Pancreas (tissue), 10 donors: ENCODE results near the gene KRT77. TPM values are rescaled to one million over a fixed set of nuclear protein-coding genes. Genes with fewer than 3 reads are reported as not detected.

ENCODE experiments used
- ATAC-seq, 4 donors: fragments of 200-7000 bp; cut with Tn5 transposase; one replicate each; pipeline versions ENCODE4 v1.8.0 to v1.9.1; 2020; ENCODE audit warnings: mild to moderate bottlenecking in 4 of 4, moderate library complexity in 4 of 4
- DNase-seq, 6 donors: peaks; one replicate each; pipeline ENCODE4 v3.0.0-alpha.2; 2020
- FAIRE-seq: peaks from 2 replicates; lab custom pipeline; 2012; peaks lifted over from hg19 to GRCh38; lab: Jason Lieb, UNC
- H3K27ac ChIP-seq, 4 donors: fragments of 200-600 bp; sonication (generic); 1 replicate in 3 of 4; 2 replicates in 1 of 4; pipeline versions ENCODE4 v1.5.0 to v1.8.0; 2020
- H3K27me3 ChIP-seq, 4 donors: fragments of 200-600 bp; one replicate each; pipeline ENCODE4 v1.8.0; 2021
- H3K36me3 ChIP-seq, 3 donors: fragments of 200-600 bp; sonication (generic) in 1 of 3; one replicate each; pipeline versions ENCODE4 v1.5.0 to v1.8.0; 2020 to 2021
- H3K4me1 ChIP-seq, 3 donors: fragments of 200-600 bp; one replicate each; pipeline ENCODE4 v1.8.0; 2021
- H3K4me3 ChIP-seq, 4 donors: fragments of 200-600 bp; sonication (generic) in 2 of 4; one replicate each; pipeline versions ENCODE4 v1.5.0 to v1.8.0; 2020 to 2021
- H3K9me3 ChIP-seq, 4 donors: fragments of 200-600 bp; one replicate each; pipeline ENCODE4 v1.8.0; 2021
- WGBS, 2 donors: extraction: QIAGEN DNeasy Blood & Tissue Kit; methylation state at CpG; one replicate each; pipeline ENCODE4 v1.1.7; 2013; 5-methylcytosine and 5-hydroxymethylcytosine counted together
- intact Hi-C, 3 donors: fragments of 100-400 bp; cut with DNase I; formaldehyde crosslinking; loops; one replicate each; pipeline versions ENCODE4 v1.11.1 to v1.14.2; 2022
- polyA plus RNA-seq, 2 donors: library from polyadenylated mRNA; stranded (reverse); fragments of 200-250 nt; gene quantifications; one replicate each; pipeline ENCODE4 v1.2.3, GENCODE V29; 2013
- total RNA-seq, 6 donors: library from RNA; stranded (reverse); fragmentation: NEBNext Ultra II Directional in 4 of 6; extraction: Animal tissue kit (Norgen Biotek cat#: 25700) in 4 of 6; gene quantifications; one replicate each; pipeline versions ENCODE4 v1.2.1 to v1.2.4, GENCODE V29; 2021 to 2023
- TF ChIP-seq, protein P1 (sequence below), 4 donors: fragments of 200-600 bp; sonication (generic) in 3 of 4; IDR thresholded peaks; one replicate each; pipeline versions ENCODE4 v1.5.0 to v1.8.0; 2021; ENCODE audit warnings: antibody characterized with exemption in 4 of 4
- donor health status: healthy with polysubstance abuse.
- donor health status: DM: no; HTN: no; CAD: no; lungs with moderate emphysema.
- donor health status: DM: no; HTN: no; CAD: no.
- donor health status: control.
- donor health status: control.
- donor health status: Bipolar disorder and iron deficiency.
- donor health status: DM: yes; HTN: yes; CAD: no.
- donor health status: DM: no; HTN: no; CAD: no.
- donor health status: DM: no; HTN: no; CAD: no.
- donor health status: DM: yes; HTN: yes; CAD: no.

The KRT77 gene
- total and polyA plus RNA-seq, 8 donors: 0.07 TPM; not detected in 7

DNA sequence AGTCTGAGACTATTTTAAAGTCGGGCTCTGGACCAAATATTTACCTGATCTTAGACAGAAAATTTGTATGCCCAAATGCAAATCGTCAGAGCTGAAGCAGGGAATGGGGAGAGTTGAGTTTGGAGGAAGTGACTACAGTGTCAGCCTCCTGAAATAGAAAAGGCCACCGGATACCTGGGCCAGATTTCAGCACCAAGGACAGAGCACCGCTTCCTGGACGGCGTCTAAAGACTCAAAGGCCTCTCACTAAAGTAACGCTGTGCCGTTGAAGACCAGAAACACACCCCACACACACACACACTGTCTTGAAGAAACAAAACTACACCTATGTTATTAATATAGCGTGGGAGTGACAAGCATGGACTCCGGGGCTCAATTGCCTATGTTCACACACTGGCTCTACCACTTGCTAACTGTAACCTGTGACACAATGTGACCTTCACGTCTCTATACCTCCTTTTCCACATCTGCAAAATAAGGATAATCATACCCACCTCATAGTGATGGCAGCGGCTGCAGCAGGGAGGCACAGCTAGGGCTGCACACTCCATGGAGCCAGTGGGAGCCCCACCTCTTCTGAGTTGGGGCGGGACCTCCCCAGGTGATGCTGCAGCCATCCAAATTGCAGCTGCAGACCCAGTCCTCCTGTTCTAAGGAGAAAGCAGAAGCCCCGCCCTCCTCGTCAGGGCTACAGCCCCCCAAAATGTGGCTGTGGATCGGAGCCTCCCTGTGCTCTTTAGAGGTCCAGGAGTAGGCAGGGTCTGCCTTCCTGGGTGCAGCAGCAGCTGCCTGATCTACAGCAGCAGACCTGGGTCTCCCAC lies 38.3 kb upstream of the KRT77 start:
- H3K4me3 ChIP-seq: no peak overlapping the region
- H3K36me3 ChIP-seq: no peaks in the 10 kb centered on the region
- ATAC-seq (peak in 3 of 4 donors; percentile 72 to 93 (median 91)), DNase-seq (peak; percentile 55 to 87 (median 68)), FAIRE-seq (no peak)
- TF ChIP-seq, protein P1, sequence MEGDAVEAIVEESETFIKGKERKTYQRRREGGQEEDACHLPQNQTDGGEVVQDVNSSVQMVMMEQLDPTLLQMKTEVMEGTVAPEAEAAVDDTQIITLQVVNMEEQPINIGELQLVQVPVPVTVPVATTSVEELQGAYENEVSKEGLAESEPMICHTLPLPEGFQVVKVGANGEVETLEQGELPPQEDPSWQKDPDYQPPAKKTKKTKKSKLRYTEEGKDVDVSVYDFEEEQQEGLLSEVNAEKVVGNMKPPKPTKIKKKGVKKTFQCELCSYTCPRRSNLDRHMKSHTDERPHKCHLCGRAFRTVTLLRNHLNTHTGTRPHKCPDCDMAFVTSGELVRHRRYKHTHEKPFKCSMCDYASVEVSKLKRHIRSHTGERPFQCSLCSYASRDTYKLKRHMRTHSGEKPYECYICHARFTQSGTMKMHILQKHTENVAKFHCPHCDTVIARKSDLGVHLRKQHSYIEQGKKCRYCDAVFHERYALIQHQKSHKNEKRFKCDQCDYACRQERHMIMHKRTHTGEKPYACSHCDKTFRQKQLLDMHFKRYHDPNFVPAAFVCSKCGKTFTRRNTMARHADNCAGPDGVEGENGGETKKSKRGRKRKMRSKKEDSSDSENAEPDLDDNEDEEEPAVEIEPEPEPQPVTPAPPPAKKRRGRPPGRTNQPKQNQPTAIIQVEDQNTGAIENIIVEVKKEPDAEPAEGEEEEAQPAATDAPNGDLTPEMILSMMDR (IDR thresholded peaks at IDR 0.05): no peak
- H3K27ac ChIP-seq: no peak overlapping the region
- H3K4me1 ChIP-seq: no peaks in the 10 kb centered on the region
- no peaks in the 10 kb centered on the region for H3K9me3 ChIP-seq
- 14 to 16% methylated on average over 16 of the region's 16 CpGs for WGBS, 2 donors
- no peaks in the 10 kb centered on the region for H3K27me3 ChIP-seq
- intact Hi-C loops: no loop called here

DNA sequence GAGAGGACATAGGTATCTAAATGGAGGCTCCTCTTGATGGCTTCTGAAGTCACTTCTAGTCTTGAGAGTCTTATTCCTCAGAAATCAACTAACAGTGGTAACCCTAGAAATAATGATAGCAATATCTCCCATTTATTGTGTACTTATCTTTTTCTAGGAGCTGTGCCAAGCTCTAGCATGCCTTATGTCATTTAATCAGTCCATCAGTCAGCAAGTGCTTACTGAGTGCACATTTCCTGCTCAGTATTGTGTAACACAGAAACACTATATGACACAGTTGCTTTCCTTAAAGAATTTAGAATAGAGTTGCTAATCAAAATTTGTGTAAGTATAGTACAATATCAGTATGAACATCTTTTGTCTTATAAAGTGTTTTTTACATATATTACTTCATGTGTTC lies 37.3 kb upstream of the KRT77 start:
- Histone ChIP-seq H3K9me3 (no peaks in the 10 kb centered on the region), H3K27me3 (no peaks in the 10 kb centered on the region), H3K4me1 (no peaks in the 10 kb centered on the region), H3K36me3 (no peaks in the 10 kb centered on the region), H3K27ac (no peak overlapping the region), H3K4me3 (no peak overlapping the region)
- peak in 3 of 4 donors; percentile 22 to 76 (median 50) for ATAC-seq
- no peak for DNase-seq
- no peak for FAIRE-seq
- intact Hi-C loops: no loop called here
- TF ChIP-seq, protein P1 (IDR thresholded peaks at IDR 0.05): no peak

DNA sequence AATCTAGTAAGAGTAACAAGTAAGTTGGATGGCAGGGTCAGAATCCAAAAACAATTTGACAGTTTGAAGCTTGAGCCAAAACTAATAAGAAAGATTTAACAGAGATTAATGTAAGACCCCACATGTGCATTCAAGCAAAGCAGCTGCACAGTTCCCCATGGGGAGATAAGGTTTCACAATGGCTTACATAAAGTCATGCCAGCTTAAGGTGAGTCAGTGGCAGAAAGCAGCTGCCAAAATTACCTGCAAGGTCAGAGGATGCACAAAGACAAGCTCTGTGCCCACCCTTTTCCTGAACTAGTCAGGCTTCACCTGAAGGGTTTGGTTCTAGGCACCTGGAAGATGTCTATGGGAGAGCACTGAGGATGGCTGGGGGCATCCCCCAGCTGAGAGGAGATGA lies 36.6 kb upstream of the KRT77 start:
- intact Hi-C loops: no loop called here
- FAIRE-seq (no peak), DNase-seq (peak in 1 of 6 donors; percentile 25), ATAC-seq (peak in 2 of 4 donors; percentile 45 to 53)
- Histone ChIP-seq H3K4me1 (no peaks in the 10 kb centered on the region), H3K4me3 (no peak overlapping the region), H3K27ac (no peak overlapping the region), H3K9me3 (no peaks in the 10 kb centered on the region), H3K36me3 (no peaks in the 10 kb centered on the region), H3K27me3 (no peaks in the 10 kb centered on the region)
- TF ChIP-seq, protein P1 (IDR thresholded peaks at IDR 0.05): no peak

DNA sequence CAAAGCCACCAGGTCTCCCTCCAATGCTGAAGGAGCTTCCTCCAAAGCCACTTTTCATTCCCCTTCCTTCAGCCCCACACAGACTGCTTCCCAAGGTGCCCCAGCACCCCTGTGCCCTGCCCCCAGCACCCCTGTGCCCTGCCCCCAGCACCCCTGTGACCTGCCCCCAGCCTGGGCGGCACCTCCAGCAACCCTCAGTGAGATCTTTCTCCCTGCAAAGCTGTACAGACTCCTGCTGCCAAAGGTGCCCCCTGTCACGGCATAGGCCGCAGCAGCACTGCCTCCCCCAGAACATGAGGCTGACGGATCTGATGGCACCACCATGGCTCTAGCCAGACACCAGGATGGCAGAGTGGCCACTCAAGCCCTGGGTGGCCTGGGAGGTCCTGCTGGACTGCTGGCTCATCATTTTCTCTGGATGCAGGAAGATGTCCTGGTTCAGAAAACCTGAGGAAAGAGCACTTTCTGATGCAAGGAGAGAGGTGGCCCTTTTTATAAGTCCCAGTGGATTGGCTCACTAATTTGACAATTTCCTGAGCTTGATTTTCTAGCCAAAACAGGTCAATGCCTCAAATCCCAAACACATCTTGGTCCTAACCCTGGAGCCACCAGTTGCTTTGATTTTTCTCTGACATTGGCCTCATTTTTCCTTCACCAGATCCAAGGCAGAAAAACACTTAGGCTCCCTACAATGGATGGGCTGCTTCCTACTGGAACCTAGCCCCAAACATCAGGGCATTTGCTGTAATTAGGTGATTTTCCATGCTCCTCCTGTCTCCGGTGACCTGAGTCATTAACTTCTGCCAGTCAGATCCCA lies 32.7 kb upstream of the KRT77 start:
- DNase-seq (no peak), FAIRE-seq (no peak), ATAC-seq (no peak)
- no peaks in the 10 kb centered on the region for H3K27me3 ChIP-seq
- H3K36me3 ChIP-seq: no peaks in the 10 kb centered on the region
- TF ChIP-seq, protein P1 (IDR thresholded peaks at IDR 0.05): no peak
- H3K9me3 ChIP-seq: no peaks in the 10 kb centered on the region
- intact Hi-C loops: no loop called here
- H3K4me1 ChIP-seq: no peaks in the 10 kb centered on the region
- WGBS, 2 donors: 49 to 73% methylated on average over 5 of the region's 5 CpGs
- no peak overlapping the region for H3K4me3 ChIP-seq
- H3K27ac ChIP-seq: no peak overlapping the region
